Osteocyte (in vitro differentiated cells): ENCODE results near the gene JCAD. TPM values are rescaled to one million over a fixed set of nuclear protein-coding genes. Genes with fewer than 3 reads are reported as not detected.

Source experiments
- DNase-seq: peaks from one replicate; pipeline ENCODE4 v3.0.0; 2021; ENCODE audit warnings: mixed read lengths; ENCODE audit not compliant: unreplicated experiment; ENCODE audit errors: extremely low spot score
- H3K27ac Mint-ChIP-seq: one replicate; pipeline ENCODE4 v1.8.0; 2021; ENCODE audit warnings: mild to moderate bottlenecking, mixed read lengths; ENCODE audit not compliant: unreplicated experiment
- H3K27me3 Mint-ChIP-seq: one replicate; pipeline ENCODE4 v1.8.0; 2021; ENCODE audit warnings: mixed read lengths; ENCODE audit not compliant: unreplicated experiment
- H3K36me3 Mint-ChIP-seq: one replicate; pipeline ENCODE4 v1.8.0; 2021; ENCODE audit warnings: mixed read lengths; ENCODE audit not compliant: unreplicated experiment
- H3K4me1 Mint-ChIP-seq: one replicate; pipeline ENCODE4 v1.8.0; 2021; ENCODE audit warnings: mixed read lengths; ENCODE audit not compliant: unreplicated experiment
- H3K4me3 Mint-ChIP-seq: one replicate; pipeline ENCODE4 v1.8.0; 2021; ENCODE audit warnings: mild to moderate bottlenecking, moderate library complexity, mixed read lengths; ENCODE audit not compliant: unreplicated experiment
- H3K9me3 Mint-ChIP-seq: one replicate; pipeline ENCODE4 v1.8.0; 2021; ENCODE audit warnings: mixed read lengths; ENCODE audit not compliant: unreplicated experiment
- total RNA-seq: library from RNA; stranded (reverse); gene quantifications from 2 replicates; pipeline ENCODE4 v1.2.1, GENCODE V29; 2021
- TF ChIP-seq, protein P1 (sequence below): fragments of 200-600 bp; sonication (generic); IDR thresholded peaks from 2 replicates; pipeline ENCODE4 v1.5.0; 2021; ENCODE audit warnings: antibody characterized with exemption, mild to moderate bottlenecking, moderate library complexity

JCAD gene
- total RNA-seq, 1 donor from 2014 or later: 7.5 TPM

DNA sequence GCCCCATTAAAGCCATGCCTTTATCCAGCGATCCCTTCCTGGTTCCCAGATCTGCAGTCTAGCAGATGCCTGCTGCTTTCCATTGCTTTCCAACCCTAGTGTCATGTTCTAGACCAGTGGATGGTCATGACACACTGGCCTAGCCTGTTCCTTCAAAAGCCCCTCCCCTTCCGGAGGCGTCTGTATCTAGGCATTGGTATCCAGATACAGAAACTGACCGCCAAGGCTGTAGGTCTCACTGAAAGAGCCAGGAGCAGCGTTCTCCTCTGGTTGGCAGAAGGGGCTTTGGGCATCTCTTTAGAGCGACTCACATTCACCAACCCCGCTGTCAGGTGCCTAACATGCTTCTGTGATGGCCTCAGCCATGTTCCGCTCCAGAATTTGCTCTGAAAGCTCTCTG is 22.6 kb downstream of the JCAD start:
- Mint-ChIP-seq H3K4me3 (no peak overlapping the region), H3K27me3 (no peaks in the 10 kb centered on the region), H3K9me3 (no peaks in the 10 kb centered on the region), H3K36me3 (peaks cover 3% of the 10 kb centered on the region), H3K4me1 (no peaks in the 10 kb centered on the region), H3K27ac (no peak overlapping the region)
- no peak for DNase-seq
- TF ChIP-seq, protein P1, sequence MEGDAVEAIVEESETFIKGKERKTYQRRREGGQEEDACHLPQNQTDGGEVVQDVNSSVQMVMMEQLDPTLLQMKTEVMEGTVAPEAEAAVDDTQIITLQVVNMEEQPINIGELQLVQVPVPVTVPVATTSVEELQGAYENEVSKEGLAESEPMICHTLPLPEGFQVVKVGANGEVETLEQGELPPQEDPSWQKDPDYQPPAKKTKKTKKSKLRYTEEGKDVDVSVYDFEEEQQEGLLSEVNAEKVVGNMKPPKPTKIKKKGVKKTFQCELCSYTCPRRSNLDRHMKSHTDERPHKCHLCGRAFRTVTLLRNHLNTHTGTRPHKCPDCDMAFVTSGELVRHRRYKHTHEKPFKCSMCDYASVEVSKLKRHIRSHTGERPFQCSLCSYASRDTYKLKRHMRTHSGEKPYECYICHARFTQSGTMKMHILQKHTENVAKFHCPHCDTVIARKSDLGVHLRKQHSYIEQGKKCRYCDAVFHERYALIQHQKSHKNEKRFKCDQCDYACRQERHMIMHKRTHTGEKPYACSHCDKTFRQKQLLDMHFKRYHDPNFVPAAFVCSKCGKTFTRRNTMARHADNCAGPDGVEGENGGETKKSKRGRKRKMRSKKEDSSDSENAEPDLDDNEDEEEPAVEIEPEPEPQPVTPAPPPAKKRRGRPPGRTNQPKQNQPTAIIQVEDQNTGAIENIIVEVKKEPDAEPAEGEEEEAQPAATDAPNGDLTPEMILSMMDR: no peak

DNA sequence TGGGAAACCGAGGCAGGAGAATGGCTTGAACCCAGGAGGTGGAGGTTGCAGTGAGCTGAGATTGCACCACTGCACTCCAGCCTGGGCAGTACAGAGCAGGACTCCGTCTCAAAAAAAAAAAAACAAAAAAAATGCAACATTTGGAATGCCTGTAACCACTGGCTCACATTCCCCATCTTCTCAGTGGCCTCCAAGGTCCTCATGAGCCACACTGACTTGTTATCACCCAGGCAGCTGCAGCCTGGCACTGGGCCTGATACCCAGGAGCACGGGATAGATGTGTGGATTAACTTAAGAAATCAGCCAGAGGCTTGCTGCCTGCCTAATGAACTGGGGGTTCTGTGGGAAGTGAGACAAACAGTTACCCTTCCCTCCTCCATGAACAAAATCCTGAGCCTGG is 23.0 kb downstream of the JCAD start:
- no peaks in the 10 kb centered on the region for H3K9me3 Mint-ChIP-seq
- peaks cover 3% of the 10 kb centered on the region for H3K36me3 Mint-ChIP-seq
- no peaks in the 10 kb centered on the region for H3K27me3 Mint-ChIP-seq
- no peak for DNase-seq
- no peak overlapping the region for H3K27ac Mint-ChIP-seq
- H3K4me1 Mint-ChIP-seq: no peaks in the 10 kb centered on the region
- no peak overlapping the region for H3K4me3 Mint-ChIP-seq
- TF ChIP-seq, protein P1: no peak

DNA sequence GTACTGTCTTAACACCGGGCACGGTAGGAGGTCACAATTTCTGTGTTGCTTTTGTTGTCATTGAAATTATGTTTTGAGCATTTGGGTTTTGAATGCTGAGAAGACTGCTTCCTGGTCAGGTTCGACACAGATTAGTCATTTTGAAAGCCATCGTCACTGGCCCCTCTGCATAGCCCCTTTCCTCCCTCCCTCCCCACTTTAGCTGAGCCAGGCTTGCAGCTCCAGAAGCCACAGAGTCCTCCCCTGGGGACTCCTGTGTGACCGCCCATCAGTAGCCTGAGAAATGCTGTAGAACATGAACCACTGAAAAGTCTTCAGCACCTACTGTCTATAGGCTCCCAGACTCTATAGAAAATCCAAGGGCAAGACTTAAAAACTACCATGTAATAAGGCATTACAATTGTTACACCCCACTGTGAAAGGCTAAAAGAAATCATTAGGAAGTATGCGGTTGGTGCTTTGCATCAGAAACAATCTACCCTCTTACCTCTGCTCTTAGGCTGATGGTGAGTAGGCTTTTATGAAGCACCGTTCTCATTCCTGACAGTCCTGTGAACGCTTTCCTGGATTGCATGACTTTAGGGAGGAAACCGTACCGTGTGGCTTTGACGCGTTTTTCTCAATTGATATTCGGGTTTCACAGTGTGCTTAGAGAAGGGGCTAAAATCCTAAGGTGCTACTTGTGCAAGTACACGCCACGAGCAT is 24.8 kb downstream of the JCAD start:
- H3K9me3 Mint-ChIP-seq: no peaks in the 10 kb centered on the region
- H3K36me3 Mint-ChIP-seq: no peaks in the 10 kb centered on the region
- no peak for DNase-seq
- H3K27ac Mint-ChIP-seq: no peak overlapping the region
- TF ChIP-seq, protein P1: no peak
- H3K4me1 Mint-ChIP-seq: peaks cover 2% of the 10 kb centered on the region
- no peaks in the 10 kb centered on the region for H3K27me3 Mint-ChIP-seq
- H3K4me3 Mint-ChIP-seq: no peak overlapping the region

DNA sequence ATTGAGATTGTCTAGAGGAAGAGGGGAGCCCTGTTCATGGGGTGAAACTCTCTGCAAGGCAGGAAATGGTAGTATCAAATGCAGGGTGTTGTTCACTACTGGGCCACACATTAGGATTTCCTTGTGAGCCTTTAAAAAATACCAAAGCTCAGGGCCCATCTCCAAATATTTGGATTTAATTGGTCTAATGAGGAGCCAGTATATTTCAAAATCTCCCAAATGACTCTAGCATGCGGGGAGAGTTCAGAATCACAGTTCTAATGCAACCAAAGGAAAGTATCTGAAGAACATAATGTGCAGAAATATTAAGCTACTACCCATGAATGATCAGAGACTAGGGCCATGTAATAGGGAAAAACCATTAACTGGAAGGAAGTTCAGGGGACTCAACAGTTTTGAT is 27.3 kb downstream of the JCAD start:
- no peaks in the 10 kb centered on the region for H3K9me3 Mint-ChIP-seq
- peaks cover 3% of the 10 kb centered on the region for H3K4me1 Mint-ChIP-seq
- TF ChIP-seq, protein P1: no peak
- H3K27me3 Mint-ChIP-seq: no peaks in the 10 kb centered on the region
- H3K4me3 Mint-ChIP-seq: no peak overlapping the region
- DNase-seq: no peak
- H3K27ac Mint-ChIP-seq: no peak overlapping the region
- H3K36me3 Mint-ChIP-seq: no peaks in the 10 kb centered on the region

DNA sequence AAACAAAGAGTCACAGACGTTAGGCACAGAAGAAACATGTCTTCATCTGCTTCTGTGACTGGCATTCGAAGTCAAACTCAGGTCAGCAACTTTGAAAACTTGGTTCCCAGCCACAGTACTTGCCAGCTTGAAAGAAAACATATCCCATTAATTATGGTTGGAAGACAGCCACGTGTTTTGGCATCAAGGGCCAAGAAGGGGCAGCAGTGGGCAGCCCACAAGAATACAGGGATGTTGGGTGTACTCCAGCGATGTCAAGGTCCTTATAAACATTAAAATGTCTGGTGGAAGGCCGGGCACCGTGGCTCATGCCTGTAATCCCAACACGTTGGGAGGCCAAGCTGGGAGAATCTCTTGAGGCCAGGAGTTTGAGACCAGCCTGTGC is 29.5 kb downstream of the JCAD start:
- TF ChIP-seq, protein P1: no peak
- no peaks in the 10 kb centered on the region for H3K36me3 Mint-ChIP-seq
- no peaks in the 10 kb centered on the region for H3K9me3 Mint-ChIP-seq
- H3K4me3 Mint-ChIP-seq: no peak overlapping the region
- DNase-seq: no peak
- H3K27ac Mint-ChIP-seq: no peak overlapping the region
- peaks cover 3% of the 10 kb centered on the region for H3K4me1 Mint-ChIP-seq
- H3K27me3 Mint-ChIP-seq: no peaks in the 10 kb centered on the region
